A673 (cell line): Measurements from ENCODE around the gene KRT36. TPM values are rescaled to one million over a fixed set of nuclear protein-coding genes. Genes with fewer than 3 reads are reported as not detected.

Experiments used
- BruUV-seq: library from RNA; stranded (reverse); fragments of 400-500 nt; replicated peaks from 2 replicates; lab custom pipeline; 2021; lab: Mats Ljungman, UMichigan
- CTCF ChIA-PET: fragments of 300-600 bp; sonication (Branson Sonifier 250); formaldehyde crosslinking; loops from one replicate; lab custom pipeline; 2022; ENCODE audit warnings: antibody characterized with exemption; lab: Charles Lee
- POLR2A ChIA-PET: fragments of 300-600 bp; sonication (Branson Sonifier 250); formaldehyde crosslinking; loops from one replicate; lab custom pipeline; 2022; ENCODE audit warnings: antibody characterized with exemption; ENCODE audit not compliant: low non-redundant PET; lab: Charles Lee
- DNase-seq: peaks from one replicate; pipeline ENCODE4 v3.0.0-alpha.2; 2015; ENCODE audit warnings: low spot score
- H3K27ac ChIP-seq: fragments of 200-600 bp; sonication (generic); 2 replicates; pipeline ENCODE4 v1.5.1; 2016; ENCODE audit warnings: mixed run types, low read depth, mild to moderate bottlenecking, mixed read lengths, antibody characterized with exemption, low read length; ENCODE audit not compliant: poor library complexity, severe bottlenecking
- H3K27me3 ChIP-seq: fragments of 200-600 bp; sonication (generic); replicated peaks from 2 replicates; pipeline ENCODE4 v1.6.1; 2017; ENCODE audit warnings: mixed run types, low read depth, mild to moderate bottlenecking, mixed read lengths, antibody characterized with exemption, low read length; ENCODE audit not compliant: insufficient read depth, poor library complexity
- H3K36me3 ChIP-seq: fragments of 200-600 bp; sonication (generic); 2 replicates; pipeline ENCODE4 v1.6.1; 2016; ENCODE audit warnings: mixed run types, mild to moderate bottlenecking, mixed read lengths, antibody characterized with exemption, low read length; ENCODE audit not compliant: insufficient read depth, poor library complexity, severe bottlenecking
- H3K4me1 ChIP-seq: fragments of 200-600 bp; sonication (generic); 2 replicates; pipeline ENCODE4 v1.6.1; 2017; ENCODE audit warnings: mixed run types, mild to moderate bottlenecking, mixed read lengths, antibody characterized with exemption, low read length; ENCODE audit not compliant: insufficient read depth, poor library complexity, severe bottlenecking
- H3K4me3 ChIP-seq: fragments of 200-600 bp; sonication (generic); 2 replicates; pipeline ENCODE4 v1.5.1; 2016; ENCODE audit warnings: low read depth, mixed run types, mild to moderate bottlenecking, mixed read lengths, low read length; ENCODE audit not compliant: poor library complexity, severe bottlenecking
- H3K9me3 ChIP-seq: fragments of 200-600 bp; sonication (generic); 2 replicates; pipeline ENCODE4 v1.6.1; 2016; ENCODE audit warnings: mixed run types, low read depth, mild to moderate bottlenecking, mixed read lengths, antibody characterized with exemption, low read length; ENCODE audit not compliant: poor library complexity, severe bottlenecking
- CTCF ChIP-seq: fragments of 300-800, 200-600 bp; sonication (generic); conservative IDR thresholded peaks from 2 replicates; pipeline ENCODE4 v1.5.1; 2017; ENCODE audit warnings: low read depth, mild to moderate bottlenecking, antibody characterized with exemption, low read length, moderate library complexity, mixed read lengths
- EZH2 ChIP-seq: fragments of 200-600 bp; sonication (generic); IDR thresholded peaks from 2 replicates; pipeline ENCODE4 v1.6.1; 2017; ENCODE audit warnings: borderline replicate concordance, low read depth, mild to moderate bottlenecking, mixed read lengths, antibody characterized with exemption, low read length; ENCODE audit not compliant: poor library complexity, severe bottlenecking
- intact Hi-C: fragments of 100-400 bp; cut with micrococcal nuclease; formaldehyde crosslinking; loops from one replicate; pipeline ENCODE4 v1.10.0; 2022; ENCODE audit not compliant: unreplicated experiment
- total RNA-seq: library from RNA; stranded (reverse); gene quantifications from 2 replicates; pipeline ENCODE4 v1.2.3, GENCODE V29; 2021

KRT36 gene
- total RNA-seq, 1 experiment from 2014 or later = not detected

- no peak overlapping the region for H3K27ac ChIP-seq
- TF ChIP-seq EZH2 (no peak), CTCF (no peak)
- intact Hi-C loops = no loop called here
- no peaks in the 10 kb centered on the region for H3K36me3 ChIP-seq
- H3K9me3 ChIP-seq = no peaks in the 10 kb centered on the region
- H3K4me1 ChIP-seq = no peaks in the 10 kb centered on the region
- peak; percentile 66 for DNase-seq
- H3K4me3 ChIP-seq = no peak overlapping the region
- no TSS peak for BruUV-seq
- CTCF ChIA-PET = no interaction called here
- POLR2A ChIA-PET = no interaction called here
- no peaks in the 10 kb centered on the region for H3K27me3 ChIP-seq
Measured at GRCh38 chr17:41467561-41467960, 22.1 kb downstream of the KRT36 start.

GRCh38 chr17:41466988-41467387 is 22.7 kb downstream of the KRT36 start, which contains the start of gene KRT32:
KRT32 (minus strand) TSS chr17:41467386; CDS start chr17:41467325, 61 bp downstream.
- BruUV-seq = no TSS peak
- no peaks in the 10 kb centered on the region for H3K9me3 ChIP-seq
- DNase-seq = no peak
- TF ChIP-seq CTCF = no peak
- no peak for TF ChIP-seq EZH2
- CTCF ChIA-PET = no interaction called here
- no peak within 1 kb of the TSS for H3K27ac ChIP-seq
- intact Hi-C loops = no loop called here
- H3K4me3 ChIP-seq = no peak within 1 kb of the TSS
- H3K4me1 ChIP-seq = no peaks in the 10 kb centered on the region
- H3K27me3 ChIP-seq = no peaks in the 10 kb centered on the region
- H3K36me3 ChIP-seq = no peaks in the 10 kb centered on the region
- POLR2A ChIA-PET = no interaction called here

GRCh38 chr17:41464682-41465081 is 25.0 kb downstream of the KRT36 start:
- peak; percentile 63 for DNase-seq
- Histone ChIP-seq H3K4me1 (no peaks in the 10 kb centered on the region), H3K27me3 (no peaks in the 10 kb centered on the region), H3K27ac (no peak overlapping the region), H3K9me3 (no peaks in the 10 kb centered on the region), H3K36me3 (no peaks in the 10 kb centered on the region), H3K4me3 (no peak overlapping the region)
- TF ChIP-seq EZH2 = no peak
- no peak for TF ChIP-seq CTCF
- ChIA-PET CTCF (no interaction called here), POLR2A (no interaction called here)
- BruUV-seq = no TSS peak
- intact Hi-C loops = no loop called here
